NCI-H146 (cell line): ENCODE data around the gene RIMS1.
"Not testable (repeated sequence)": the region's sequence is repeated elsewhere in the genome, so short reads cannot be mapped to it uniquely, and the experiment has no call there.

Source experiments
- DNase-seq: peaks from one replicate; lab custom pipeline; 2025; lab: John Stamatoyannopoulos, UW

The RIMS1 gene

GRCh38 chr6:71977884-71978283 lies 91.5 kb downstream of the RIMS1 start:
- no peak for DNase-seq

DNA sequence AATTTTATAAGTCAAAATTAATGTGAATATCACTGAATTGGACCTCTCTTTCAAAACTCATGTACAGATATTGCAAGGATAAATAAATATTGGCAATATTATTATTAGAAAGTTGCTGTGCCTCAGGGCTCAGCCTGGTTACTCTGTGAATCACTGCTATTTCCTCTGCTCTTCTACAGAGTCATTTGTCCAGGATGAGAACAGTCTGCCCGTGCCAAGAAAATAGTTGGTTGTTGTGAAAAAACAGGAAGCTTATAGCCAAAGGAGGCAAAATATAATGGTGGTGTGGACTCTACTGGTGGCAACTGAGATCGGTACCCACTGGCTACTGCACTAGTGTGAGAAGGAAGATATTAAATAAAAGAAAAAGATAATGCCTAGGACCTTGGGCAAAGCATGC lies 93.6 kb downstream of the RIMS1 start:
- DNase-seq: no peak

DNA sequence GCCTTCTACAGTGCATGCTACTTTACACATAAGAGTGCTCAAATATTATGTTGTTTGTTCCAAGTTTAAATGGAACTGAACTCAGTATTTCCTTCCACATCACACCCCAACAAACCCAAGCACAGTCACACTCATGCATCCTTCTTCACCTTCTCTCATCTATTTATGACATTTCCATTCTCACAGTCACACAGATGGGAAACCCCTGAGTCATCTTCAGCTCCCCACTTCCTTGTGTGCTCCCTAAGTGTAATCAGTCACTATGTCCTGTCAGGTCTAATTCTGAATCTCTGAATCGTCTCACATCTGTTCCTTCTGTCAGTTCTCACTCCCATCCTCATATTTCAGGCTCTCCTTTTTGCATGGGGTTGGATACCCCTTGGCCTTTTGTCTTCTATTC lies 96.0 kb downstream of the RIMS1 start:
- DNase-seq: no peak

DNA sequence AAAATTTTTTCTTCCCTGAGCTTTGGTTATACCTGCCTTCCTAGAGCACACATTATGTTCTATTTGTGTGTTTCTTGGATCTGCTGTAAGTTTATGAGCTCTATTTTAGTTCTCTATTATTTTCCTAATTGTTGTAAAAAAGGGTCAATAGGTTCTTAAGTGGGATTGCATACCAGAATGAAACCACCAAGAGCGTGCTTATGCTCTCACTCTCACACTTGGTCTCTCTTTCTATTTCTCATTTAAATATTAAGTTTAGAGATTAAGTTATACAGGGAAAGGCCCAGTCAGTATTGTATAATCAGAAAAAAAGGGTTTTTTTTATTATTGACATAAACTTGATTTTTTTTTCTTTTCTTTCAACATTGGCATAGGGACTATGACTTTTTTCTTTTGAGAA lies 96.8 kb downstream of the RIMS1 start:
- DNase-seq: no peak

- no peak for DNase-seq
These were observed 108.4 kb downstream of the RIMS1 start for GRCh38 chr6:71994705-71995271.

DNA sequence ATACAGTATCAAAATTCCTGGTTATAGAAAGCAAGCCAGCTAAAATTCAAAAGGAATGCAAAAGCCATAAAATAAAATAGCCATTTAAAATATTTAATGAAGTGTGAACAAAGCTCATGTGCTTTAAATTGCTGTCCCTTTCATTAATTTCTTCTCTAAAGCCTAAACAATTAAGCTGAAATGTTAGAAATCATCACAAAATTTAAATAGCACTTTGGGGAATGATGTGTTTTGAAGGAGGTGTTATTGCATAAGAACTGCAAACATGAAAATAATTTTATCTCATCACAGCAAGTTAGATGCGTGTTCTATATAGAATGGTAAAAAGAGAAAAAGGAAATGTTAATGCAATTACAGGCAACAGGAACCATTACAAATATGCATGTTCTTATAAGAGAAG lies 111.0 kb downstream of the RIMS1 start:
- no peak for DNase-seq

DNA sequence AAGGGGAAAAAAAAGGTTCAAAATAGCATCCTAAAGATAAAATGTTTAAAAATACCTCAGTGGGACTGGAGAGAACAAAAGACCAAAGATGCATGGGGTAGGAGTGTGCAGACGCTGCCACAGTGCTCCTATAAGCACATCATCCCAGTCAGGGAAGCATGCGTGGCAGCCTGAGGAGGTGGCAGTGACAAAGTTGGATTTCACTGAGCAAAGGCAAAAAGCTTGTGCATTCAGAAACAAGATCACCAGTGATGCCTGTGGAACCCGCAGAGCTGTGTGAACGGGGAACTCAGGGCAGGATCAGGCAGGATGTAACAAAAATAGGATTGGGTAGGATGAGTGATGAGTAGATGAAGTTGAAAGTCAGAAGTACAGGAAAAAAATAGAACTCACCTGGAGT lies 116.1 kb downstream of the RIMS1 start:
- DNase-seq: no peak

- not testable (repeated sequence) for DNase-seq
These were observed 120.2 kb downstream of the RIMS1 start for GRCh38 chr6:72006591-72006990.

DNA sequence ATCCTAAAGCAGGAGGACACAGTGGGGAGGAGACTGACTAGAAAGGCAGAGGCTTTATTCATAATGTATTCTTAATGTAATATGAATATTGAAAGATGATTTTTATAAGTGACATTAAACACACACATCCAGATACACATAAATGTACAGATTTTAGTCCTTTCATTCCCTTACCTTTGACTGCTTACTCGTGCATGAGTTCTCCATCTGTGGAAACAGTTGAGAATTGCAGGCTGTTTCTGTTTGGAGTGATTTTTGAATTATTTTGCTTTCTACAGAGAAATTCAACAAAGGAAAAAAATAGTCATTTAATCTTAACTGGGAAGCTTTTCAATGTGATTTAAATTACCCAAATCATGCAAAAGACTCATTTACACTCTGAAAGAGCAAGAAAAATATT lies 136.5 kb downstream of the RIMS1 start:
- DNase-seq: no peak

DNA sequence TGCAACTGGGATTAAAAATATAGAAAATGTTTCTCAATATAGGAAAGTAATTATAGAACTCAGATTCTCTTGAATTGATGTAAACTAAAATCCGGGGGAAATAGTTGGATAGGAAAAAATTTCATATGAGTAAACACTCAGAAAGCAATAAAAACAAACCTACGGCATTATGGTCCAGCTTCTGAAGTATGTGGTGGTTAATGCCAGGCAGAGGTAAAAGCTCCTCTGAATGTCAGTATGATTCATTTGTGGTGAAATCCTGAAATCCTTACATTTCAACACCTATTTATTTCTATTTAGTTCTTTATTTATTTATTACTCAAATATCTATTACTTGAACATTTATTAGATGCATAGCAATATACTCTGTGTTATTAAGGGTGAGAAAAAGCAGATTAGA lies 145.1 kb downstream of the RIMS1 start:
- DNase-seq: no peak

- DNase-seq: no peak
These were observed 145.7 kb downstream of the RIMS1 start for GRCh38 chr6:72032086-72032485.

DNA sequence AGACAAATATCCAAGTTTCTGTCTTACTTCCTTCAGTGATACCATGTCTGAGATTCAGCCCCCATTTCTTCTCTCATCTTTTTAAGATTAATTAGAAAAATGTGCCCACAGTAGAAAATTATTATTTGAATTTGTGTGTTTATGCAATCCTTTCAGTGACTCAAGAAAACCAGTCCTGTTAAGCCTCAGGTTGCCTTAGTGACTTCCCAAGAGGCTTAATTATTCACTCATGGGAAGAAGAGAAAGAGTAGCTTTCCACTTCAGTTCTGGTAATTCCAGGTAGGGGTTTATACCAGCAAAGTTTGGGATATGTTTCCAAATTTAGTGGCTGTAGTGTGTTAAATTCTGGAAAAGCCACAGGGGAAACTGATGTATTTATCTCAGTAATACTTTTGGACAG lies 149.1 kb downstream of the RIMS1 start:
- no peak for DNase-seq

- DNase-seq: no peak
These were observed 149.6 kb downstream of the RIMS1 start for GRCh38 chr6:72035966-72036365.

DNA sequence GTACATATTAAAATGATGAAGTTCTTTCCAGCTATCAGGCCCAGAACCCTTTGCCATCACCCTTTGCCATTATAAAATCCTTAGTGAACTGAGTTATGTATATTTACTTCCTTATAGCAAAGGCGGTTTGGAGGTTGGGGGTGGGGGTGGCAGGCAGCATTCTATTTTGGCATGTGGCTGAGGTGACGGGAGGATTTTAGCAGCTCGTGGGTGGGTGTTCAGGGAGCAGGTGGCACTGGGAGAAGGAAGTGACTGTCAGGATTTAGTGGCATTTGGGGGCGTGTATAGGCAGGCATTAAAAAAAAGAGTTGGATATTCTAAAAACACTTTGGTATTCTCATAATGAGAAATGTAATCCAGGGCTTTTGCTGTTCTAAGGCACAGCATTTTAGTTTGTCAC lies 150.7 kb downstream of the RIMS1 start:
- no peak for DNase-seq

GRCh38 chr6:72040111-72040510 lies 153.8 kb downstream of the RIMS1 start:
- DNase-seq: no peak

- no peak for DNase-seq
These were observed 155.7 kb downstream of the RIMS1 start for GRCh38 chr6:72042088-72042487.

GRCh38 chr6:72048080-72048479 lies 161.7 kb downstream of the RIMS1 start:
- no peak for DNase-seq

GRCh38 chr6:72049376-72049775 lies 163.0 kb downstream of the RIMS1 start:
- no peak for DNase-seq

GRCh38 chr6:72061286-72061685 lies 174.9 kb downstream of the RIMS1 start:
- no peak for DNase-seq

- no peak for DNase-seq
These were observed 178.1 kb downstream of the RIMS1 start for GRCh38 chr6:72064399-72064975.

GRCh38 chr6:72078096-72078495 lies 191.7 kb downstream of the RIMS1 start:
- no peak for DNase-seq

GRCh38 chr6:72080260-72080941 lies 194.1 kb downstream of the RIMS1 start:
- DNase-seq: no peak

GRCh38 chr6:72081871-72082270 lies 195.5 kb downstream of the RIMS1 start:
- DNase-seq: no peak

DNA sequence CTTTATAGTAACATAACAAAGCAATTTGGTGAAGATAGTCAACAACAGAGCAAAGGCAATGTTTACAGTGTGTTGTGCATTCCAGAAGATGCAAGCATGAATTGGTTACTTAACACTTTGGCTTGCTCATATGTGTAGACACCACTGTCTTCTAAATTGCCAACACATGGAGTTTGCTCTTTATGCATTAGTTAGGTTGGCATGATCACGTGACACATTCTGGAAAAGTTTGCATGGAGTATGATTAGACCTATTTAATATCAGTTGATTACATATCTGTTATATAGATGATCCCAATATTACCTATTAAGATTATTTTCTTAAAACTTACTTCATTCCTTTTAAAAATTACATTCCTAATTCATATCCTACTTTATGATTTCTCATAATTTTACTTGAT lies 197.6 kb downstream of the RIMS1 start:
- DNase-seq: no peak
